Embryonic facial prominence (tissue), 1 donor: ENCODE measurements around the gene FLYWCH2.
"Not testable (repeated sequence)": the region's sequence is repeated elsewhere in the genome, so short reads cannot be mapped to it uniquely, and the experiment has no call there.

Experiments
- DNase-seq: peaks from one replicate; pipeline ENCODE4 v3.0.0-alpha.2; 2016; ENCODE audit errors: extremely low spot score

The FLYWCH2 gene

GRCh38 chr16:2938206-2938605 is 55.2 kb downstream of the FLYWCH2 start:
- no peak for DNase-seq

GRCh38 chr16:2939968-2940367 is 57.0 kb downstream of the FLYWCH2 start:
- no peak for DNase-seq

DNA sequence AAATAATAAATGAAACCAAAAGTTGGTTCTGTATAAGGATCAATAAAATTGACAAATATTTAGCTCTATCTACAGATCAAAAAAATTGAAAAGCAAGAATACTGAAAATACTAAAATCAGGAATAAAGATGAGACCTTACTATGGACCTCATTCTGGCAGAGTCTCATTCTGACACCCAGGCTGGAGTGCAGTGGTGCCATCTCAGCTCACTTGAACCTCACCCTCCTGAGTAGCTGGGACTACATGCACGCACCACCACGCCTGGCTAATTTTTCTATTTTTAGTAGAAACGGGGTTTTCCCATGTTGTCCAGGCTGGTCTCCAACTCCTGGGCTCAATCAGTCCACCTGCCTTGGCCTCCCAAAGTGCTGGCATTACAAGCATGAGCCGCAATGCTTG is 59.0 kb downstream of the FLYWCH2 start:
- DNase-seq = no peak

DNA sequence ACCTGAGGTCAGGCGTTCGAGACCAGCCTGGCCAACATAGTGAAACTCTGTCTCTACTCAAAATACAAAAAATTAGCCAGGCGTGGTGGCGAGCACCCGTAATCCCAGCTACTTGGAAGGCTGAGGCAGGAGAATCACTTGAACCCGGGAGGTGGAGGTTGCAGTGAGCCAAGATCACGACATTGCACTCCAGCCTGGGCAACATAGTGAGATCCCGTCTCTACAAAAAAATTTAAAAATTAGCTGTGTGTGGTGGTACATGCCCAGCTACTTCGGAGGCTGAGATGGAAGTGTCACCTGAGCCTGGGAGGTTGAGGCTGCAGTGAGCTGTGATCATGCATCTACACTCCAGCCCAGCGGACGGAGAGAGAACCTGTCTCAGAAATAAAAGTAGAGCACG is 60.7 kb downstream of the FLYWCH2 start:
- DNase-seq = not testable (repeated sequence)

DNA sequence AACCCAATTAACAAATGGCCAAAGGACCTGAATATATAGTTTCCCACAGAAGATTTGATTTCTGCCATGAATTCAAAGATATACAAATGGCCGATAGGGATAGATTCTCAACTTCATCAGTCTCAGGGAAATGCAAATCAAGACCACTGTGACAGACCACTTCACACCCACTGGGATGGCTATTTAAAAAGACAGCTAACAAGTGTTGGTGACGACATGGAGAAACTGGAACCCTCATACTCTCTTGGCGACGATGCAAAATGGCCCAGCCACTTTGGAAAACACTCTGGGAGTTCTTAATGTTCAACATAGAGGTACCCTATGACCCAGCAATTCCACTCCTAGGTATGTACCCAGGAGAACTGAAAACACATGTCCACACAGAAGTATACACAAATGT is 63.6 kb downstream of the FLYWCH2 start:
- no peak for DNase-seq
